GM18519 (cell line): ENCODE data around the gene USP10.

Experiments
- ATAC-seq: cut with Tn5 transposase; IDR thresholded peaks from one replicate; pipeline ENCODE4 v1.9.1; 2021; ENCODE audit warnings: mild to moderate bottlenecking, moderate library complexity; ENCODE audit not compliant: unreplicated experiment, low FRiP score

Gene USP10

GRCh38 chr16:84765616-84766580, 66.1 kb downstream of the USP10 start:
- no peak for ATAC-seq

DNA sequence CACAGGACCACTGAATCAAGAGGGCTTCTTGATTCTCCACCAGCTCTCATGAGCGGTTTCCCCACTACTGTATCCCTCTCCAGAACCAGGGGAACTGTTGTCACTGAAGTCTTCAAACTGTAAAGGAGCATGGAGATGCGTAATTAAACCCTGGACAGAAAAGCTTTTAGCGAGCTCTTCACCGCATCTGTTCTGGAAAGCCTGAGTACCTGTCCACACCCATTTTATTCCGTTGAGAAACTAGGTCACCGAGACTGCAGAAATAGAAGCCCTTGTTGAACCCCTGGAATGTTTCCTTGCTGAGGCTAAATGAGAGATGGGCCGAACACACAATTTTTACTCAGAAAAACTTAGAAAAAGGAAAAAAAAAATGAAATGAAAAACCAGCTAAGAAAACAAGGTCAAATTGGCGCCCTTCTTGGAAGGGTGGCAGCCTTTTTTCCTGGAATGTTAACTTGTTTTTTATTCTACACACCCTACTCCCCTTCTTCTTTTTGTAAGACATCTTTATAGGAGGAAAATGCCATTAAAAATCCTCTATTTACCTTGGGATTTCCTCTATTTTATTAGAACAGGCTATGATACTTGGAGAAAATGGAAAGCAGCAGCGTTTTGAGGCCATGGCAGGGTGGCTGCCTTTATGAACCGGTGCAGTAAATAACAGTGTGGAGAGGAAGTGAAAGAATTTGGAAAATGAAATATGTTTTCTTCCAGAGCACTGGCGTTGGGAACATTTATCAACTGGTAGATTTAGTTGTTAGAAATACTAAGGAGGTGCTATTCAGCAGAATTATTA, 67.4 kb downstream of the USP10 start:
- no peak for ATAC-seq

GRCh38 chr16:84768061-84768807, 68.4 kb downstream of the USP10 start:
- no peak for ATAC-seq

- no peak for ATAC-seq
Observed at GRCh38 chr16:84768808-84769197, 69.0 kb downstream of the USP10 start.

DNA sequence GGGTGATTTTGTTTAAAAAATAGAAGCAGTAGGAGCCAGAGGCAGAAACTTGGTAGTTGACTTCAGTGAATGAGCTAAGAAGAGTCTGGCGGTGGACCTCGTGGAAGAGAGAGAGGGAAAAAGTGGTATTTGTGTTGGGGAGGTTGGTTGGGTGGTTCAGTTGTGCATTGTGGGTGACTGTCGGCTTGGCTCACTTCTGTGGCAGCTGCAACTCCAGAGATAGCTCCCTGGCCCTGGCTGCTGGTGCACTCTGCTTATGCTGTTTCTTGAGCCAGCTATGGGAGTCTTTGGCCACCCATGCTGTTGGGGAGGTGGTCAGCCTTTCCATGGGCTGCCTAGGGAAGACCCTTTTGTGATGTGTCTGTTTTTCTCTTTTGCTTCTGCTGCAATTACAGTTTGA, 69.6 kb downstream of the USP10 start:
- no peak for ATAC-seq

DNA sequence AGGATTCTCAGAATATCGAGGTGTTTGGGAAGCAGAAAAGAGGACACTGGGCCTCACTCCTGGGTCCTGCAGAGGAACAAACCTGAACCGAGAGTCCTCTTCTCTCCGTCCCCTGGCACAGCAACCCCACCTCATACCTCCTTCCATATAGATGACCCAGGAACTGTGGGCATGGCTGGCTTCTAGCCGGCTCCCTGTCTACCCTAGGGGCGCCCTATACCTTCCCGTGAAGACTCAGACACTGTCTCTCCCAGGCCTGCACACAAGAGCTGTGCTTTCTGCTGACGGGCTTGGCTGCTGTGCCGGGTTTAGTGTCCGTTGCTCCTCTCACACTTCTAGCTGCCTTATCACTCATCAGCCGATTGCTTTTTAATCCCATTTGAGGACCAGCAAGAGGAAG, 73.5 kb downstream of the USP10 start:
- ATAC-seq, result no peak

GRCh38 chr16:84774810-84775209, 75.0 kb downstream of the USP10 start:
- no peak for ATAC-seq

DNA sequence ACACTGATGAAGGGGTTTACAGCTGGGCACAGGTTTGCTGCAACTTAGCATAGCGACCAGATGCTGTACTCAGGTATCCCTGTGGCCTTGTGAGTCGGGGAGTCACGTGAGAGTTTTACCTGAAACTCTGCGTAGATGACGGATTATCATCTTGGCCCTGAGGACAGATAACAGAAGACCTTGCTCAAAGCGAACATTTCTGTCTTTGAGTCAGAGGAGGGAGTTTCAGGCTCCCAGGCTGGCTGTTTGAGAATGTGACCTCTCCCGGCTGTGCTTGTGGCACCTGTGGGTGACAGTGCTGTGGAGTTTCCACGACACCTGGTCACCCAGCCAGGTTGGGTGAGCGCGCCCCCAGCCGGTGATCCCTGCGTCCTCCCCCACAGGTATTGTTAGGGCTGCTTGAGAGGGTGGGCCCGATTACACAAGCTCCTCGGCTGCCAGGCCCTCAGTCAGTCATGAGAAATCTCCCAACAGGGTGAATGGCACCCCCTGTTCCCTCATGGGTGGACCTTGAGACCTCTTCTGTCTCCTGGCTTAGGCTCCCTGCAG, 75.5 kb downstream of the USP10 start:
- no peak for ATAC-seq

- no peak for ATAC-seq
Observed at GRCh38 chr16:84777435-84777834, 77.6 kb downstream of the USP10 start.

- ATAC-seq, result no peak
Observed at GRCh38 chr16:84778720-84779119, 78.9 kb downstream of the USP10 start.

GRCh38 chr16:84780063-84780462, 80.3 kb downstream of the USP10 start:
- ATAC-seq, result no peak

GRCh38 chr16:84780544-84781376, 81.0 kb downstream of the USP10 start:
- ATAC-seq, result no peak

- no peak for ATAC-seq
Observed at GRCh38 chr16:84782846-84783245, 83.0 kb downstream of the USP10 start.

DNA sequence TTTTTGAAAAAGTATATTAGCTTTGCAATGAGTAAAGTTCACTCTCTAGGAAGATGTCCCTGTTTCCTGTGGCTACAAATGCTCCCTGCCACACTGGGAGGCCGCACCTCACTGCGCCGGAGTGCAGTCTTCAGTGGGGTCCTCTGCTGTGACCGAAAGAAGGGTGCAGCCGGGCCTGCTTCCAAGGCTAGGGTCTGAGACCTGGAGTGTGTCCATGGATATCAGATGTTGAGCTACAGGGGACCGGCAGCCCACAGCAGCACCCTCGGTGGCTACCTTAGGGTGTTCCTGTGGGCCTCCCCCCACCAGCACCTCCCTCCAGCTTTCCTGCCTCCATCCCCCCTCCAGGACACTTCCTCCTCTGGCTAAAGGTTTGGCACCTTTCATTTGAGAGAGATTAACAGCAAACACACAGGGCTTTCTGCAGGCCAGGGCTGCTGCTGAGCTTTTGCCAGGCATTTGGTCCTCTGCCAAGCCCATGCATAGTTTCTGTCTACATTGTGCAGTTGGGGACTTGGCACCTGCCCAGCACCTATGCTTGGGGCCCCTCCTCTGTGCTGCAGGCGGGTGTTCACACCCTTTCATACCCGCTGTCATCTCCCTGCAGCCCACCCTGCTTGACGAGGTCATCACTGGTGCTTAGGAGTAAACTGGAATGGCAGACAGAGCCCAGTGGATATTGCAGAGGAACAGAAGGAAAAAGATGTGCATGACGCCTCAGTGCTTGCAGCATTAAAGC, 86.2 kb downstream of the USP10 start:
- no peak for ATAC-seq

- no peak for ATAC-seq
Observed at GRCh38 chr16:84786605-84787262, 86.9 kb downstream of the USP10 start.

- ATAC-seq, result no peak
Observed at GRCh38 chr16:84787263-84787622, 87.4 kb downstream of the USP10 start.

- ATAC-seq, result no peak
Observed at GRCh38 chr16:84788920-84789391, 89.2 kb downstream of the USP10 start.

DNA sequence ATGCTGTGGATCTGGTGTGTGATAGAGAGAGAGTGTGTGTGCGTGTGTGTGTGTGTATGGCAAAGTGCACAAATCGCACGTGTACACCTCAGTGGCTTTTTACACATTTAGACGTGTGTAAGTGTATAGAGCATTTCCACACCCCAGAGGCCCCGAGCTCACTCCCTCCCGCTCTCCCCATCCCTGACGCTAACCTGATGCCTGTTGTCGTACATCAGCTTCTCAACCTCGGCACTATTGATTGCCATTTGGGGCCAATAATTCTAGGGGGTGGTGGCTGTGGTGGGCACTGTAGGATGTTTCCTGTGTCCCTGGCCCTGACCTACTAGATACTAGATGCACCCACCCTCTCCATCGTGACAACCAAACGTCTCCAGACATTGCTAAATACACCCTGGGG, 89.6 kb downstream of the USP10 start:
- no peak for ATAC-seq
